Panc1 (cell line): ENCODE data around the gene KCNH1. TPM values are rescaled to one million over a fixed set of nuclear protein-coding genes. Genes with fewer than 3 reads are reported as not detected.

Experiments used
- ATAC-seq: fragments of 200-7000 bp; cut with Tn5 transposase; 2 replicates; pipeline ENCODE4 v1.9.1; 2020; ENCODE audit warnings: mild to moderate bottlenecking, moderate library complexity
- BruUV-seq: library from RNA; stranded (reverse); fragments of 400-500 nt; replicated peaks from 2 replicates; lab custom pipeline; 2021; lab: Mats Ljungman, UMichigan
- CTCF ChIA-PET: fragments of 300-600 bp; sonication (Branson Sonifier 250); formaldehyde crosslinking; loops from one replicate; lab custom pipeline; 2022; ENCODE audit warnings: antibody characterized with exemption; lab: Charles Lee
- POLR2A ChIA-PET: fragments of 300-600 bp; sonication (Branson Sonifier 250); formaldehyde crosslinking; loops from one replicate; lab custom pipeline; 2022; ENCODE audit warnings: antibody characterized with exemption; lab: Charles Lee
- DNase-seq: peaks from one replicate; pipeline ENCODE4 v3.0.0-alpha.2; 2010; ENCODE audit warnings: low read depth, low spot score
- H3K27ac ChIP-seq: 2 replicates; pipeline ENCODE4 v1.5.1; 2011; ENCODE audit warnings: mild to moderate bottlenecking, low read length, inconsistent platforms
- H3K27me3 ChIP-seq: fragments of 200-500 bp; sonication (Bioruptor generic); 2 replicates; pipeline ENCODE4 v1.6.0; 2014; ENCODE audit warnings: low read length, inconsistent platforms; ENCODE audit not compliant: control insufficient read depth, insufficient read depth
- H3K36me3 ChIP-seq: fragments of 200-500 bp; sonication (Bioruptor generic); 2 replicates; pipeline ENCODE4 v1.5.1; 2014; ENCODE audit warnings: inconsistent platforms, mild to moderate bottlenecking, low read length, moderate library complexity; ENCODE audit not compliant: control insufficient read depth, insufficient read depth
- H3K4me1 ChIP-seq: 2 replicates; pipeline ENCODE4 v1.5.1; 2011; ENCODE audit warnings: inconsistent platforms, mild to moderate bottlenecking, low read length, moderate library complexity; ENCODE audit not compliant: control insufficient read depth, insufficient read depth
- H3K4me3 ChIP-seq, 2 experiments: 2 replicates each; pipeline ENCODE4 v1.5.1; 2011 to 2012; ENCODE audit warnings: low read depth in 2 of 2, low read length in 2 of 2, mild to moderate bottlenecking in 2 of 2, inconsistent platforms in 1 of 2, moderate library complexity in 1 of 2
- H3K9me3 ChIP-seq: fragments of 200-500 bp; sonication (Bioruptor generic); 2 replicates; pipeline ENCODE4 v1.5.1; 2014; ENCODE audit warnings: low read depth, mild to moderate bottlenecking, inconsistent platforms, low read length, moderate library complexity; ENCODE audit not compliant: control insufficient read depth, insufficient read depth
- POLR2AphosphoS5 ChIP-seq: IDR thresholded peaks from 2 replicates; pipeline ENCODE4 v1.6.1; 2012; ENCODE audit warnings: mild to moderate bottlenecking, low read depth, low read length, moderate library complexity
- SIN3A ChIP-seq: IDR thresholded peaks from 2 replicates; pipeline ENCODE4 v1.6.1; 2012; ENCODE audit warnings: low read depth, mild to moderate bottlenecking, low read length, moderate library complexity, borderline replicate concordance; ENCODE audit not compliant: insufficient read depth
- TCF7L2 ChIP-seq: IDR thresholded peaks from 2 replicates; pipeline ENCODE4 v1.6.1; 2011; ENCODE audit warnings: mild to moderate bottlenecking, low read depth, low read length, inconsistent platforms
- in situ Hi-C: cut with HindIII; loops from 2 replicates; pipeline ENCODE4 v1.10.0; 2016; ENCODE audit warnings: low sequenced_read_pairs, low pct_unique_long_range_greater_than_20kb
- intact Hi-C: fragments of 100-400 bp; cut with micrococcal nuclease; formaldehyde crosslinking; loops from one replicate; pipeline ENCODE4 v1.10.0; 2022; ENCODE audit not compliant: unreplicated experiment
- total RNA-seq: library from RNA; stranded (reverse); gene quantifications from one replicate; pipeline ENCODE4 v1.2.1, GENCODE V29; 2021; ENCODE audit not compliant: unreplicated experiment
- TF ChIP-seq, protein P1 (sequence below), 2 experiments: IDR thresholded peaks; 2 replicates each; pipeline ENCODE4 v1.6.1; 2011 to 2012; ENCODE audit warnings: low read depth in 2 of 2, control low read depth in 1 of 2, low read length in 1 of 2, mild to moderate bottlenecking in 1 of 2, moderate library complexity in 1 of 2; ENCODE audit not compliant: insufficient read depth in 1 of 2
- TF ChIP-seq, protein P2 (sequence below): fragments of 450-650 bp; IDR thresholded peaks from 2 replicates; pipeline ENCODE4 v1.5.1; 2017; ENCODE audit warnings: mild to moderate bottlenecking

The KCNH1 gene
- total RNA-seq, 1 experiment from 2014 or later, result not detected

DNA sequence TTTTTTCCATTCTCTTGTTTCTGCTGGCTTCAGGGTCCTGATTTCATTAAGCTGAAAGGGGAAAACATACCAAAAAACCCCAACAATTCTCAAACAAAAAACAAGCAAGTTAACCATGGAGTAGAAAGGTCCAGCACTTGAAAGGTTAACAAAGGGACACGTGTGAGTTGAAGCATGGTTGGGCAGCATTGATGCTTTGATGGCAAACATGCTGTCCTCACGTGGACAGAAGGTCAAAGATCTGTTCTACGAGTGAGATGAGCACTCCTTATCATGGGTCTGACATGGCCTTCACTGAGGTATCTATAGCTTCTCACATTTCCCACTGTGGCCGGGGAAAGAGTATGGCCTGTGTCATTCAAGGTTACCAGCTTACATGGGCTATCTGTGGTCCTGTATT is 410.3 kb downstream of the KCNH1 start:
- Histone ChIP-seq H3K4me1 (no peaks in the 10 kb centered on the region), H3K36me3 (no peaks in the 10 kb centered on the region), H3K27ac (no peak overlapping the region), H3K4me3 (no peak overlapping the region), H3K9me3 (no peaks in the 10 kb centered on the region), H3K27me3 (no peaks in the 10 kb centered on the region)
- in situ Hi-C loops (no loop called here), intact Hi-C loops (no loop called here)
- POLR2A ChIA-PET, result no interaction called here
- no TSS peak for BruUV-seq
- DNase-seq, result no peak
- TF ChIP-seq POLR2AphosphoS5, result no peak
- TF ChIP-seq SIN3A, result no peak
- no peak for TF ChIP-seq TCF7L2
- TF ChIP-seq, protein P1, sequence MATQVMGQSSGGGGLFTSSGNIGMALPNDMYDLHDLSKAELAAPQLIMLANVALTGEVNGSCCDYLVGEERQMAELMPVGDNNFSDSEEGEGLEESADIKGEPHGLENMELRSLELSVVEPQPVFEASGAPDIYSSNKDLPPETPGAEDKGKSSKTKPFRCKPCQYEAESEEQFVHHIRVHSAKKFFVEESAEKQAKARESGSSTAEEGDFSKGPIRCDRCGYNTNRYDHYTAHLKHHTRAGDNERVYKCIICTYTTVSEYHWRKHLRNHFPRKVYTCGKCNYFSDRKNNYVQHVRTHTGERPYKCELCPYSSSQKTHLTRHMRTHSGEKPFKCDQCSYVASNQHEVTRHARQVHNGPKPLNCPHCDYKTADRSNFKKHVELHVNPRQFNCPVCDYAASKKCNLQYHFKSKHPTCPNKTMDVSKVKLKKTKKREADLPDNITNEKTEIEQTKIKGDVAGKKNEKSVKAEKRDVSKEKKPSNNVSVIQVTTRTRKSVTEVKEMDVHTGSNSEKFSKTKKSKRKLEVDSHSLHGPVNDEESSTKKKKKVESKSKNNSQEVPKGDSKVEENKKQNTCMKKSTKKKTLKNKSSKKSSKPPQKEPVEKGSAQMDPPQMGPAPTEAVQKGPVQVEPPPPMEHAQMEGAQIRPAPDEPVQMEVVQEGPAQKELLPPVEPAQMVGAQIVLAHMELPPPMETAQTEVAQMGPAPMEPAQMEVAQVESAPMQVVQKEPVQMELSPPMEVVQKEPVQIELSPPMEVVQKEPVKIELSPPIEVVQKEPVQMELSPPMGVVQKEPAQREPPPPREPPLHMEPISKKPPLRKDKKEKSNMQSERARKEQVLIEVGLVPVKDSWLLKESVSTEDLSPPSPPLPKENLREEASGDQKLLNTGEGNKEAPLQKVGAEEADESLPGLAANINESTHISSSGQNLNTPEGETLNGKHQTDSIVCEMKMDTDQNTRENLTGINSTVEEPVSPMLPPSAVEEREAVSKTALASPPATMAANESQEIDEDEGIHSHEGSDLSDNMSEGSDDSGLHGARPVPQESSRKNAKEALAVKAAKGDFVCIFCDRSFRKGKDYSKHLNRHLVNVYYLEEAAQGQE (IDR thresholded peaks at IDR 0.05; ENCODE audit: insufficient read depth in 1 of 2, low read depth in 2 of 2, low read length in 1 of 2), result no peak
- TF ChIP-seq, protein P2, sequence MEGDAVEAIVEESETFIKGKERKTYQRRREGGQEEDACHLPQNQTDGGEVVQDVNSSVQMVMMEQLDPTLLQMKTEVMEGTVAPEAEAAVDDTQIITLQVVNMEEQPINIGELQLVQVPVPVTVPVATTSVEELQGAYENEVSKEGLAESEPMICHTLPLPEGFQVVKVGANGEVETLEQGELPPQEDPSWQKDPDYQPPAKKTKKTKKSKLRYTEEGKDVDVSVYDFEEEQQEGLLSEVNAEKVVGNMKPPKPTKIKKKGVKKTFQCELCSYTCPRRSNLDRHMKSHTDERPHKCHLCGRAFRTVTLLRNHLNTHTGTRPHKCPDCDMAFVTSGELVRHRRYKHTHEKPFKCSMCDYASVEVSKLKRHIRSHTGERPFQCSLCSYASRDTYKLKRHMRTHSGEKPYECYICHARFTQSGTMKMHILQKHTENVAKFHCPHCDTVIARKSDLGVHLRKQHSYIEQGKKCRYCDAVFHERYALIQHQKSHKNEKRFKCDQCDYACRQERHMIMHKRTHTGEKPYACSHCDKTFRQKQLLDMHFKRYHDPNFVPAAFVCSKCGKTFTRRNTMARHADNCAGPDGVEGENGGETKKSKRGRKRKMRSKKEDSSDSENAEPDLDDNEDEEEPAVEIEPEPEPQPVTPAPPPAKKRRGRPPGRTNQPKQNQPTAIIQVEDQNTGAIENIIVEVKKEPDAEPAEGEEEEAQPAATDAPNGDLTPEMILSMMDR, result no peak
- CTCF ChIA-PET, result no interaction called here
- no peak for ATAC-seq

DNA sequence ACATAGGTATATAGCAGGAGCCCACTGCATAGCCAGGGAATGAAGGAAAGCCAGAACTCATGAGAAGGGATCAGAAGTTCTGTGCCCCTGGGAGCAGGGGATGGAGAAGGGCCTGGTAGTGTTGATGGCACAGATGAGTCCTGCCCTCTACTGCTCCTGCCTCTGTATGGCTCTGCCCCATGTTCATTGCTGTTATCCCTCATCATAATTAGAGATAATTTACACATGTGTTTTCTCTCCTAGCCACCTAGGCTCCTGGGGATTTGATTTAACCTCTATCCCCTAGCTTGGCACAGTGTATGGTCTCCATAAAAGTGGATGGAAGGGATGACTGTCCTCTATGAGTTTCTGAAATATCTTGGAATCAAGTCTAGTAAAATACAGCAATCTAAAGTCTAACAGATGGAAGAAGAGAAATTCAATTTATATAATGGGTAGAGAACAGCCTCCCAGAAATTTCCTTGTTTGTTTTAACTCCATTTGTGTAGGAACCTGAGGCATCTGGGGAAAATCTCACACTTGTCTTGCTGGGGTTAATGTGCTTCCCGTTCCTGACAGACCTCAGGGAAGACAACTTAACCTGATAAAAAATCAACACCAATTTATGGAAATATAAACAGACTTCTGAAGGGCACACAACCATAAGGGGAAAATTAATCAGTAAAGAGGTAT is 411.4 kb downstream of the KCNH1 start:
- ChIA-PET POLR2A (no interaction called here), CTCF (no interaction called here)
- no peaks in the 10 kb centered on the region for H3K9me3 ChIP-seq
- H3K27ac ChIP-seq, result no peak overlapping the region
- H3K4me3 ChIP-seq, result no peak overlapping the region
- intact Hi-C loops, result no loop called here
- in situ Hi-C loops, result no loop called here
- DNase-seq, result no peak
- H3K27me3 ChIP-seq, result no peaks in the 10 kb centered on the region
- no peaks in the 10 kb centered on the region for H3K4me1 ChIP-seq
- no TSS peak for BruUV-seq
- no peak for ATAC-seq
- H3K36me3 ChIP-seq, result no peaks in the 10 kb centered on the region
- TF ChIP-seq, protein P2, result no peak
- TF ChIP-seq, protein P1 (IDR thresholded peaks at IDR 0.05; ENCODE audit: insufficient read depth in 1 of 2, low read depth in 2 of 2, low read length in 1 of 2), result no peak
- TF ChIP-seq TCF7L2 (no peak), POLR2AphosphoS5 (no peak), SIN3A (no peak)
